Measurements from ENCODE around the gene ABCB11.
"Not testable (repeated sequence)": the region's sequence is repeated elsewhere in the genome, so short reads cannot be mapped to it uniquely, and the experiment has no call there.

DNA sequence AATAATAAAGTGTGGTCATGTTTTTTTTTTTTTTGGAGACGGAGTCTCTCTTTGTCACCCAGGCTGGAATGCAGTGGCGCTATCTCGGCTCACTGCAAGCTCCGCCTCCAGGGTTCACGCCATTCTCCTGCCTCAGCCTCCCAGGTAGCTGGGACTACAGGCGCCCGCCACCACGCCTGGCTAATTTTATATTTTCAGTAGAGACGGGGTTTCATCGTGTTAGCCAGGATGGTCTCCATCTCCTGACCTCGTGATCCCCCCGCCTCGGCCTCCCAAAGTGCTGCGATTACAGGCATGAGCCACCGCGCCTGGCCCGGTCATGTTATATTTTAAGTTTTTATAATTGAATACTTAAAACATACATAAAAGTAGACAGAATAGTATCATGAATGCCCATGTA is 33.1 kb upstream of the ABCB11 start:
- TF ChIP-seq, protein P1, sequence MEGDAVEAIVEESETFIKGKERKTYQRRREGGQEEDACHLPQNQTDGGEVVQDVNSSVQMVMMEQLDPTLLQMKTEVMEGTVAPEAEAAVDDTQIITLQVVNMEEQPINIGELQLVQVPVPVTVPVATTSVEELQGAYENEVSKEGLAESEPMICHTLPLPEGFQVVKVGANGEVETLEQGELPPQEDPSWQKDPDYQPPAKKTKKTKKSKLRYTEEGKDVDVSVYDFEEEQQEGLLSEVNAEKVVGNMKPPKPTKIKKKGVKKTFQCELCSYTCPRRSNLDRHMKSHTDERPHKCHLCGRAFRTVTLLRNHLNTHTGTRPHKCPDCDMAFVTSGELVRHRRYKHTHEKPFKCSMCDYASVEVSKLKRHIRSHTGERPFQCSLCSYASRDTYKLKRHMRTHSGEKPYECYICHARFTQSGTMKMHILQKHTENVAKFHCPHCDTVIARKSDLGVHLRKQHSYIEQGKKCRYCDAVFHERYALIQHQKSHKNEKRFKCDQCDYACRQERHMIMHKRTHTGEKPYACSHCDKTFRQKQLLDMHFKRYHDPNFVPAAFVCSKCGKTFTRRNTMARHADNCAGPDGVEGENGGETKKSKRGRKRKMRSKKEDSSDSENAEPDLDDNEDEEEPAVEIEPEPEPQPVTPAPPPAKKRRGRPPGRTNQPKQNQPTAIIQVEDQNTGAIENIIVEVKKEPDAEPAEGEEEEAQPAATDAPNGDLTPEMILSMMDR (IDR thresholded peaks at IDR 0.05; ENCODE audit: low read depth, low read length): not testable (repeated sequence)
- not testable (repeated sequence) for TF ChIP-seq POLR2A (IDR thresholded peaks at IDR 0.05; ENCODE audit: extremely low read depth, insufficient read length)
